Ovary (tissue), 9 donors: ENCODE measurements around the gene ABHD17C. TPM values are rescaled to one million over a fixed set of nuclear protein-coding genes. Genes with fewer than 3 reads are reported as not detected.

Source experiments
- DNase-seq, 5 donors: peaks; one replicate each; pipeline ENCODE4 v3.0.0-alpha.2; 2019 to 2020
- H3K27ac ChIP-seq, 2 donors: fragments of 200-600 bp; one replicate each; pipeline versions ENCODE4 v1.5.1 to v1.8.0; 2019 to 2022
- H3K27me3 ChIP-seq: fragments of 200-600 bp; one replicate; pipeline ENCODE4 v1.8.0; 2022
- H3K36me3 ChIP-seq: fragments of 200-600 bp; sonication (generic); one replicate; pipeline ENCODE4 v1.5.1; 2019
- H3K4me1 ChIP-seq: one replicate; pipeline ENCODE4 v1.8.1; 2013; ENCODE audit warnings: mild to moderate bottlenecking, moderate library complexity; ENCODE audit not compliant: insufficient read depth
- H3K4me3 ChIP-seq: fragments of 200-600 bp; sonication (generic); one replicate; pipeline ENCODE4 v1.5.1; 2017
- H3K9me3 ChIP-seq, 2 donors: fragments of 200-600 bp in 1 of 2; sonication (generic) in 1 of 2; one replicate each; pipeline versions ENCODE4 v1.5.1 to v1.8.1; 2013 to 2019; ENCODE audit warnings: mild to moderate bottlenecking in 1 of 2, moderate library complexity in 1 of 2
- EP300 ChIP-seq: sonication (generic); formaldehyde crosslinking; IDR thresholded peaks from one replicate; pipeline ENCODE4 v1.6.1; 2017; ENCODE audit warnings: antibody characterized with exemption
- POLR2A ChIP-seq: fragments of 450-650 bp; IDR thresholded peaks from one replicate; pipeline ENCODE4 v1.6.1; 2017; ENCODE audit warnings: antibody characterized with exemption, mild to moderate bottlenecking, moderate library complexity
- WGBS, 3 donors: extraction: QIAGEN DNeasy Blood & Tissue Kit in 1 of 3; methylation state at CpG; one replicate each; pipeline versions ENCODE4 v1.1.5 to v1.1.7; 2013 to 2017; 5-methylcytosine and 5-hydroxymethylcytosine counted together
- intact Hi-C, 4 donors: fragments of 100-400 bp; cut with DNase I; formaldehyde crosslinking; loops; one replicate each; pipeline versions ENCODE4 v1.11.0 to v1.15.1; 2022 to 2023
- polyA plus RNA-seq, 2 donors: library from polyadenylated mRNA; stranded (reverse); fragments of 200-250 nt in 1 of 2; fragments of 350-450 nt in 1 of 2; fragmentation: Illumina TruSeq in 1 of 2; extraction: RNeasy Lipid Tissue Mini Kit (QIAGEN cat#74804) in 1 of 2; gene quantifications; one replicate each; pipeline ENCODE4 v1.2.3, GENCODE V29; 2013 to 2014
- total RNA-seq, 7 donors: library from RNA; depleted of rRNA in 2 of 7; stranded (reverse); fragments of >200 nt in 2 of 7; fragmentation: NEBNext Ultra II Directional in 3 of 7; extraction: Animal tissue kit (Norgen Biotek cat#: 25700) in 3 of 7; gene quantifications; one replicate each; pipeline versions ENCODE4 v1.1.0 to v1.2.4, GENCODE V29; 2016 to 2023
- TF ChIP-seq, protein P1 (sequence below), 3 donors: fragments of 450-650 bp in 2 of 3; fragments of 200-600 bp in 1 of 3; IDR thresholded peaks; one replicate each; pipeline versions ENCODE4 v1.5.1 to v1.8.0; 2016 to 2022; ENCODE audit warnings: antibody characterized with exemption in 3 of 3, mild to moderate bottlenecking in 1 of 3
- donor health status: DM: no; HTN: no; CAD: no; lungs with moderate emphysema.
- donor health status: DM: no; HTN: no; CAD: no.
- donor health status: Bipolar disorder and iron deficiency.
- donor health status: DM: yes; HTN: yes; CAD: no.
- donor health status: DM: no; HTN: no; CAD: no.
- donor health status: DM: yes; HTN: yes; CAD: no.

The ABHD17C gene
- total and polyA plus RNA-seq, 9 donors, result 1.2 to 5.6 (median 3.6) TPM

DNA sequence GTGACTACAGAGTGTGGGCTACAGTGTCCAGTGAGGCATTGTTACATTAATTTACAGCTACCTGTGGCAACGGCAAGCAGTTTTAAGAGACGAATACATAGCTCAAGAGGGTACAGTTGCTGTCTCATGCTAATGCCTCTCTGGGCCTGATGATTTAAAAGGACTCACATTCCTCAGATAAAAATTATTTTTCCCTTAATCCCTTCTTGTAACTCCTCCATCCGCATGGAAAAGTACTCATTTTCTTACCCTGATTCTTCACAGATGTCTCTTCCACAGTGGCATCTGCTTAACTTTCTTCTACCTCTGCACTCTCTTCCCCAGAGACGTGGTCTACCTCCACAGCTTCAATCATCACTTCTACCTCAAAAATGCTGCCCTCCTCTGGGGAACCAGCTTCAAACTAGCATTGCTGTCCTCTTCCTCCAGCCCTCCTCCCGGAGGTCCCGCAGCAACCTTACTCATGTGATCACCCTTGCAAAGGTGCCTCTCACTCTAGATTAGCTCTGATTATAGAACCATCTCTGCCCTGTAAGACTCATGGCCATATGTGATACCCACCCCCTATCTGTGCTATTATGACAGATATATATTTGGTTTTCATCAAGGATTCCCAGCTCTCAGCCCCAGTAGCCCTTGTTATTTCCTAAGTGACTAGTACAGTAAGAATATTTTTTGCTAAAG is 21.4 kb upstream of the ABHD17C start:
- H3K27me3 ChIP-seq, result no peaks in the 10 kb centered on the region
- WGBS, 3 donors, result 56 to 70% (median 64%) methylated on average over 6 of the region's 6 CpGs
- no peak for TF ChIP-seq POLR2A
- TF ChIP-seq, protein P1, sequence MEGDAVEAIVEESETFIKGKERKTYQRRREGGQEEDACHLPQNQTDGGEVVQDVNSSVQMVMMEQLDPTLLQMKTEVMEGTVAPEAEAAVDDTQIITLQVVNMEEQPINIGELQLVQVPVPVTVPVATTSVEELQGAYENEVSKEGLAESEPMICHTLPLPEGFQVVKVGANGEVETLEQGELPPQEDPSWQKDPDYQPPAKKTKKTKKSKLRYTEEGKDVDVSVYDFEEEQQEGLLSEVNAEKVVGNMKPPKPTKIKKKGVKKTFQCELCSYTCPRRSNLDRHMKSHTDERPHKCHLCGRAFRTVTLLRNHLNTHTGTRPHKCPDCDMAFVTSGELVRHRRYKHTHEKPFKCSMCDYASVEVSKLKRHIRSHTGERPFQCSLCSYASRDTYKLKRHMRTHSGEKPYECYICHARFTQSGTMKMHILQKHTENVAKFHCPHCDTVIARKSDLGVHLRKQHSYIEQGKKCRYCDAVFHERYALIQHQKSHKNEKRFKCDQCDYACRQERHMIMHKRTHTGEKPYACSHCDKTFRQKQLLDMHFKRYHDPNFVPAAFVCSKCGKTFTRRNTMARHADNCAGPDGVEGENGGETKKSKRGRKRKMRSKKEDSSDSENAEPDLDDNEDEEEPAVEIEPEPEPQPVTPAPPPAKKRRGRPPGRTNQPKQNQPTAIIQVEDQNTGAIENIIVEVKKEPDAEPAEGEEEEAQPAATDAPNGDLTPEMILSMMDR (IDR thresholded peaks at IDR 0.05), result no peak
- no peak for TF ChIP-seq EP300
- no peak overlapping the region for H3K4me3 ChIP-seq
- H3K36me3 ChIP-seq, result no peaks in the 10 kb centered on the region
- H3K9me3 ChIP-seq, result peaks cover 0 to 4% of the 10 kb centered on the region in 2 donors
- DNase-seq, result no peak
- no peak overlapping the region for H3K27ac ChIP-seq
- intact Hi-C loops, result no loop called here
- no peaks in the 10 kb centered on the region for H3K4me1 ChIP-seq

DNA sequence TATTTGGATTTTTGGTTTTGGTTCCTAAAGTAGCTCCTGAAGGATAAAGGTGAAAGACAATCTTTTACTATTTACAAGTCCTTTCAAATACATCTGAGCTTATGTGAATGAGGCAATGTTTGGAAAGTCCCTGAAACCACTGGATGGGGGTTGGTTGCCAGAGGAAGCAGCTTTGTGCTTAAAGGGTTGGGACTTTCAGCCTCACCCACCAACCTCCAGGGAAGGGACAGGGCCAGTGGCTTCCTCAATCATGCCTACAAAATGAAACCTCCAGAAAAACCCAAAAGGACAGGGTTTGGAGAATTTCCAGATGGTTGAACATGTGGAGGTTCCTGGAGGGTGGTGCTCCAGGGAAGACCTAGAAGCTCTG is 20.9 kb upstream of the ABHD17C start:
- no peak overlapping the region for H3K4me3 ChIP-seq
- TF ChIP-seq, protein P1 (IDR thresholded peaks at IDR 0.05), result no peak
- TF ChIP-seq EP300 (no peak), POLR2A (no peak)
- no peak overlapping the region for H3K27ac ChIP-seq
- no peaks in the 10 kb centered on the region for H3K36me3 ChIP-seq
- no peaks in the 10 kb centered on the region for H3K4me1 ChIP-seq
- H3K9me3 ChIP-seq, result peaks cover 0 to 4% of the 10 kb centered on the region in 2 donors
- no peaks in the 10 kb centered on the region for H3K27me3 ChIP-seq
- intact Hi-C loops, result no loop called here
- DNase-seq, result no peak

DNA sequence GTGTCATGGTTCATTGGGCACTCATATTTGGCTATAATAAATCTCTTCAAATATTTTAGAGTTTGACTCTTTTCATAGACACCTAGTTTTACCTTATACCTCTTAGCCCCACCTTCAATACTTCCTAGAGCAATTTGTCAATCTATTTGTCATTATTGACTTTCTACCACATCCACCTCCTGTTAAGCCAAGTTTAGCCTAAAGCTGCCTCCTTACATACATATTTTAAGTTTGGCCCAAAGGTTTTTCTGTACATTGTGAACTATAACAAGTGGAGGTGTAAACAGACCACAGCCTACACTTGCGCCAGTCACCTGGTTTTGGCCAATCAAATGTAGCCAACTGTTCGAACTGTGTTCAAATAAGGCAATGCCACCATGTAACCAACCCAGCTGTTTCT is 18.1 kb upstream of the ABHD17C start:
- Histone ChIP-seq H3K36me3 (no peaks in the 10 kb centered on the region), H3K27ac (no peak overlapping the region), H3K27me3 (no peaks in the 10 kb centered on the region), H3K4me3 (no peak overlapping the region), H3K4me1 (no peaks in the 10 kb centered on the region), H3K9me3 (no peaks in the 10 kb centered on the region)
- no peak for DNase-seq
- TF ChIP-seq EP300 (no peak), POLR2A (no peak)
- TF ChIP-seq, protein P1 (IDR thresholded peaks at IDR 0.05), result no peak
- intact Hi-C loops, result no loop called here
- 95 to 97% (median 96%) methylated on average over 2 of the region's 2 CpGs for WGBS, 3 donors

DNA sequence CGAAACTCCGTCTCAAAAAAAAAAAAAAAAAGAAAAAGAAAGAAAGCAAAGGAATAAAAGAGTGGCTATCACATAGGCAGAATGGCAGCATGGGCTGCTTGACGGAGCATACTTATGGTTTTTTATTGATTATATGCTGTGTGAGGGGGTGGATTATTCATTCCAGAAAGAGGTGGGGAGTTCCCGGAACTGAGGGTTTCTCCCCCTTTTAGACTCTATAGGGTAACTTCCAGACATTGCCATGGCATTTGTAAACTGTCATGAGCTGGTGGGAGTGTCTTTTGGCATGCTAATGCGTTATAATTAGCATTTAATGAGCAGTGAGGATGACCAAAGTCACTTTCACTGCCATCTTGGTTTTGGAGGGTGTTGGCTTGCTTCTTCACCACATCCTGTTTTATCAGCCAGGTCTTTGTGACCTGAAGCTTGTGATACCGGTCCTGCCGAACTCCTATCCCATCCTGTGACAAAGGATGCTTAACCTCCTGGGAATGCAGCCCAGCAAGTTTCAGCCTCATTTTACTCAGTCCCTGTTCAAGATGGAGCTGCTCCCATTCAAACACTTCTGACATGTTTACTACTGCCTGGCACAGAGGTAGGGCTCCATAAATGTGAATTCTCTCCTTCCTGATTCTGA is 15.8 kb upstream of the ABHD17C start:
- 65 to 69% (median 69%) methylated on average over 7 of the region's 7 CpGs for WGBS, 3 donors
- no peak overlapping the region for H3K4me3 ChIP-seq
- H3K27ac ChIP-seq, result no peak overlapping the region

More for the DNA sequence above, 15.8 kb upstream of the ABHD17C start:
- Histone ChIP-seq H3K4me1 (no peaks in the 10 kb centered on the region), H3K9me3 (no peaks in the 10 kb centered on the region), H3K27me3 (no peaks in the 10 kb centered on the region), H3K36me3 (no peaks in the 10 kb centered on the region)
- intact Hi-C loops, result no loop called here
- no peak for TF ChIP-seq EP300
- no peak for TF ChIP-seq POLR2A
- TF ChIP-seq, protein P1 (IDR thresholded peaks at IDR 0.05), result no peak
- no peak for DNase-seq
